GM12891 (cell line): Measurements from ENCODE around the gene DOCK4.

Experiments
- PAX5 ChIP-seq: IDR thresholded peaks from 2 replicates; pipeline ENCODE4 v1.6.1; 2011; ENCODE audit warnings: low read length, moderate library complexity, mild to moderate bottlenecking; ENCODE audit not compliant: insufficient read depth, severe bottlenecking
- POLR2A ChIP-seq: IDR thresholded peaks from 2 replicates; pipeline ENCODE4 v1.6.1; 2011; ENCODE audit warnings: low read depth, low read length, control low read depth
- SPI1 ChIP-seq: IDR thresholded peaks from 2 replicates; pipeline ENCODE4 v1.6.1; 2011; ENCODE audit warnings: low read depth, low read length, control low read depth

- TF ChIP-seq POLR2A (no peak), SPI1 (no peak), PAX5 (no peak)
These were observed 45.4 kb downstream of the DOCK4 start for GRCh38 chr7:112160771-112161150.
